ENCODE data around the gene CCDC197. TPM values are rescaled to one million over a fixed set of nuclear protein-coding genes. Genes with fewer than 3 reads are reported as not detected.

Gene CCDC197
- total RNA-seq, 2 experiments from 2014 or later: not detected

DNA sequence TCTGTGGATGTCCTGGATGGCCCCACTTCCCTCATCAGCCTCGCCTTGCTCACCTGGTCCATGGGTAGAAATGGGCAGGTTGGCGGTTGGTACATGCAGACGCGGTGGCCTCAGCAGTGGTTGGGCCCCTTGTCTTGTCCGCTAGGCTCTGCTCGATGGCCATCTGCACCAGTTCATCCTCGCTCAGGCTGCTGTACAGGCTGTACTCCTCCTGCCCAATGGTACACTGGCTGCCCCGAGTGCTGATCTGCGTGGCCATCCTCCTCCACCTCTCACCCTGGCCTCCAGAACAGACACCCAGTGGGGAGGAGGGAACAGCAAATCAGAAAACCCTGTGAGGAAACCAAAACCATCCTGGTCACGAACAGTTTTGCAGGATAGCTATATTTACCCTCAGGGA lies 32.8 kb upstream of the CCDC197 start:
- H3K9me3 Mint-ChIP-seq: peaks cover 8% of the 10 kb centered on the region
- no peak for DNase-seq
- peaks cover 92% of the 10 kb centered on the region for H3K4me1 Mint-ChIP-seq
- CTCF ChIA-PET: interaction anchor here (1.8 to 14.5 kb wide), 2 partner anchors 9 to 12 kb away, joined by 4 to 173 read pairs; partner anchors contain the start of gene ASB2
- POLR2A ChIA-PET: no interaction called here
- H3K27me3 Mint-ChIP-seq: no peaks in the 10 kb centered on the region
- H3K27ac Mint-ChIP-seq: no peak overlapping the region
- H3K4me3 Mint-ChIP-seq: no peak overlapping the region
- H3K36me3 Mint-ChIP-seq (ENCODE audit: low read depth): peaks cover 41% of the 10 kb centered on the region

DNA sequence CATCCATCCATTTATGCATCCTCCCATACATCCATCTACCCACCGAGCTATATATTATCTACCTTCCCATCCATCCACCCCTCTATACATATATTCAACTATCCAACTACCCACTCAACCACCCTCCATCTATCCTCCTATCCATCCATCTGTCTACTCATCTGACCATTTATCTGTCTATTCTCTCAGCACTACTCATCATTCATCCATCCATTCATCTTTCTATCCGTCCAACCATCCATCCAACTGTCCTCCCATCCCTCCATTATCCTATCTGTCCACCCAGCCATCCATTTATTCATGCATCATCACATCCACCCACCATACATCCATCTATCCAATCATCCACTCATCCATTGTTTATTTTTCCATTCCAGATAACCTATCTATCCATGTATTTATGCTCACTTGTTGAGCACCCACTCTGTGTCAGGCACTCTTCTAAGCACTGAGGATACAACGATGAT lies 32.2 kb upstream of the CCDC197 start:
- no peak overlapping the region for H3K4me3 Mint-ChIP-seq
- H3K36me3 Mint-ChIP-seq (ENCODE audit: low read depth): peaks cover 38% of the 10 kb centered on the region
- ChIA-PET CTCF (interaction anchor here (1.4 to 14.5 kb wide), 3 partner anchors 9 to 28 kb away, joined by 3 to 173 read pairs (median 4); partner anchors contain the start of gene ASB2), POLR2A (no interaction called here)
- no peaks in the 10 kb centered on the region for H3K27me3 Mint-ChIP-seq
- H3K4me1 Mint-ChIP-seq: peaks cover 88% of the 10 kb centered on the region
- DNase-seq: no peak
- peaks cover 8% of the 10 kb centered on the region for H3K9me3 Mint-ChIP-seq
- H3K27ac Mint-ChIP-seq: peak overlapping the region; percentile 64

DNA sequence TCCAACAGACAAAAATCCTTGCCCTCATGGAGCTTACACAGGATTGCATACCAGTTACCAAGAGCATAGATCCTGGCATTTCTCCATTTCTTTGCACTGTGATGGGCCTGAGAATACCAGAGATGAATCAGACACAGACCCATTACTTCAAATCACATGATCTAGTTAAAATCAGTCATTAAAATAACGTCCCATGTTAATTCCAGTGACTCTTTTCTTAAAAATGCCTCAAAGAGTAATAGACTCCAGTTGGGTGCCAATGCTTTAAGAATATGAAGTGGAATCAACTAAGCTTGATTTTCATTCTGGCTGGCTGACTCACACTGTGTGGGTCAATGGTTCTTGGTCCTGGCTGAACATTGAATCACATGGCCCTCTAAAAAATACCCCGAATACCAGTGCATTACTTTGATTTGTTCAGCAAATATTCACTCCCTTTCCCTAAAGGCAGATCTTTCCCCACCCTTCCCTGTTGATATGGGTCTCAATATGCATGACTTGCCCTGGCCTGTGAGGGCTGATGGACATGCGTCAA lies 31.7 kb upstream of the CCDC197 start:
- Mint-ChIP-seq H3K4me1 (peaks cover 88% of the 10 kb centered on the region), H3K27me3 (no peaks in the 10 kb centered on the region), H3K36me3 (ENCODE audit: low read depth) (peaks cover 38% of the 10 kb centered on the region), H3K9me3 (peaks cover 8% of the 10 kb centered on the region), H3K4me3 (no peak overlapping the region), H3K27ac (no peak overlapping the region)
- CTCF ChIA-PET: interaction anchor here (1.4 to 14.5 kb wide), 4 partner anchors 10 to 28 kb away, joined by 3 to 173 read pairs (median 8); partner anchors contain the start of gene ASB2
- POLR2A ChIA-PET: no interaction called here
- no peak for DNase-seq

DNA sequence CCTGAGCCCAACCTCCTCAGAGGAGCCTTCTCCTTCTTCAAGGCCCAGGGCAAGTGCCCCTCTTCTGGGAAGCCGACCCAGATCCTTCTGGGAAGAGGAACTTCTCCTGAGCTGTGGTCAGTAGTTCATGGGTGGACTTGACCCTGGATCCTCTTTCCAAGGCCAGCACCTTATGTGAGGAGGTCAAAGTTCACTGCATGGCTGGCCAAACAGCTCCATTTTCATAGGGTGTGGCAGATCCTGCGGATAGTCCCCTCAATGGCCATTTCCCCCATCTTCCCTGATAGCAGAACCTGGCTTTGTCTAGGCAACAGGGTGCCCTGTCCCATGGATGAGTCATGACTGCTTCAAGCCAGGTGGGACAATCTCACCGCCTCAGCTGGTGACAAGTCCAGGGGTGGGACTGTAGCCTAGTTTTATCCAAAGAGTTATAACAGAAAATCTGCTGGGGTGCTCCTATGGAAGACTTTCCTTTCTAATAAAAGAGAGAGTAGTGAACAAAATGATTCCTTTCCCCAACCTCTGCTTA lies 31.1 kb upstream of the CCDC197 start:
- Mint-ChIP-seq H3K36me3 (ENCODE audit: low read depth) (peaks cover 38% of the 10 kb centered on the region), H3K27ac (no peak overlapping the region), H3K9me3 (peaks cover 8% of the 10 kb centered on the region), H3K4me3 (no peak overlapping the region), H3K27me3 (no peaks in the 10 kb centered on the region), H3K4me1 (peaks cover 90% of the 10 kb centered on the region)
- CTCF ChIA-PET: interaction anchor here (0.9 to 14.5 kb wide), 5 partner anchors 10 to 31 kb away, joined by 3 to 173 read pairs (median 4); partner anchors contain the start of genes ASB2 and CCDC197
- POLR2A ChIA-PET: no interaction called here
- no peak for DNase-seq

DNA sequence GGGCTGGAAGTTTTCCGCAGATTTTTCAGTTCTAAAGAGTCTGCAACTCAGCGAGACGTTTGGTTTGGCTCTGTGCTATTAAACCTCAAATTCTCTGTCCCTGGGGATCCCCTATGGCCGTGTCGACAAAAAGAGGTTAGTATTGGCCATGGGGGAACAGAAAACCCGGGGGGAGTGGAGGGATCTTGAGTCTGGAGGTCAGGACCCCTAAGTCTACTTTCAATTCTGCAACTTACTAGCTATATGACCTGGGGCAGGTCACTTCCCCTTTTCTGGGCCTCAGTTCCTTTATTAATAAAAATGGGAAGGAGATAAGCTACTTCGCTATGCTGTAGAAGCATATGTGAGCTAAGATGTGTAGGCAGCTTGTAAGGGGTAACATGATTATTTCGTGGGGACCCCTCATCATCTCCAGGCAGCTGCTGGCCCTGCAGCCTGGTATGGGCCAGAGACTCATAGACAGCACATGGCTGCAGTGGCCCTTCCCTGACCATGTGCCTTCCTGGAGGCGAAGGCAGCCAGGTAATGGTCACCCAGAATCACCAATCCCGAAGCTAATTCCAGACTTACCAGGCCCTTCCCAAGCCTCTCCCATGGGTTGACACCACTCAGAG lies 29.4 kb upstream of the CCDC197 start:
- Mint-ChIP-seq H3K4me3 (no peak overlapping the region), H3K9me3 (peaks cover 8% of the 10 kb centered on the region), H3K27me3 (no peaks in the 10 kb centered on the region), H3K27ac (no peak overlapping the region), H3K4me1 (peaks cover 90% of the 10 kb centered on the region), H3K36me3 (ENCODE audit: low read depth) (peaks cover 30% of the 10 kb centered on the region)
- ChIA-PET POLR2A (no interaction called here), CTCF (interaction anchor here (0.6 to 14.5 kb wide), 8 partner anchors 9 to 739 kb away, joined by 3 to 173 read pairs (median 5); partner anchors contain the start of gene ASB2)
- DNase-seq: no peak

DNA sequence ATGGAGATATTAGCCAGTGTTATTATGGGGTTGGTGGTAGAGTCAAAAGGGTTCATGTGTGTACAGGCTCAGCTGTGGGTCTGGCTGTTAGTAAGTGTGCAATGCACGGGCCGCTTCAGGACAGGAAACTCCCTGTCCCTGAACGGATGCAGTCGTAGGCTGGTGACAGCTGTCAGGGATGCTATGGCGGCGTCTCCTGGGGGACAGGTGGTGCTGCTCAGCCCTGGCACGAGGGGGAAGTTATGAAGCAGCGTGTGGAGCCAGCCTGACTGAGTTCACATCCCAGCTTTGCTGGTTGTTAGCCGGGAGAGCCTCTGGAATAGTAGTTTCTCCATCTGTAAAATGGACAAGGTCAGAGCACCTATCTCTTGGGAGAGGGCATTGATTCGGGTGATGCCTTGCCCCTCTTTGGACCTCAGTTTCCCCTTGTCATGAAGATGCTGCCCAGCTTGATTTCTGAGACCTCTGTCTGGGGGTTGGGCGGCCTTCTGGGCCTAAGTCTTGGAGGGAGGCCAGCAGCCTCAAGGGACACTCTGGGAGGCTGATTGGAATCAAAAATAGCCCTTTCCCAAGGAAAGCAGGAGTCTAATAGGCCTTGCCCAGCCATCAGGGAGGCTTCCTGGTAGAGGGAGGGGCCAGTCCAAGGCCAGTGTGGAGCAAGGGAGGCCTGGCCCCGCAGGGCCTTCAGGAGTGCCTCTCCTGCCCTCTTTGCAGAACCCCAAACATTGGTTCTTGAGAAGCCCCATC lies 27.8 kb upstream of the CCDC197 start:
- H3K27ac Mint-ChIP-seq: peak overlapping the region; percentile 66
- ChIA-PET CTCF (interaction anchor here (1.0 to 14.3 kb wide), 7 partner anchors 8 to 112 kb away, joined by 3 to 173 read pairs (median 5); partner anchors contain the start of genes DDX24 and IFI27L1), POLR2A (no interaction called here)
- no peak for DNase-seq
- H3K4me1 Mint-ChIP-seq: peaks cover 90% of the 10 kb centered on the region
- no peaks in the 10 kb centered on the region for H3K27me3 Mint-ChIP-seq
- H3K9me3 Mint-ChIP-seq: peaks cover 8% of the 10 kb centered on the region
- peaks cover 36% of the 10 kb centered on the region for H3K36me3 Mint-ChIP-seq (ENCODE audit: low read depth)
- H3K4me3 Mint-ChIP-seq: no peak overlapping the region

DNA sequence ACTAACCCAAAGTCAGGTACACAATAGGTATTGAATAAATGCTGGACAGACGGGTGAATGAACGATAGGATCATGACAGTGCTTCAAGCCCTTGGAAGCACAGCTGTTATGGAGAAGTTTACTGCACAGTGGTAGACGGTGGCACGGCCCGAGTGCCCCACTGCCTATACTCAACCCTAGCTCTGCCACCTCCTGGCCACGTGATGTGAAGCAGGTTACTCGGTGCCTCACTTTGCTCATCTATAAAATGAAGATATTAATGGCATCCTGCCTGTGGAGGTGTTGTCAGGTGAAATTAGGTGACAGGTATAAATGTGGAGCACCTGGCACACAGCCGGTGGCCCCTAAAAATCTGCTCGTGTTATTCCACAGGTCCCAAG lies 26.5 kb upstream of the CCDC197 start:
- Mint-ChIP-seq H3K27ac (peak overlapping the region; percentile 98), H3K27me3 (no peaks in the 10 kb centered on the region), H3K36me3 (ENCODE audit: low read depth) (peaks cover 34% of the 10 kb centered on the region), H3K4me3 (peak overlapping the region; percentile 79), H3K9me3 (peaks cover 1% of the 10 kb centered on the region), H3K4me1 (peaks cover 89% of the 10 kb centered on the region)
- DNase-seq: peak; percentile 71
- CTCF ChIA-PET: interaction anchor here (0.8 to 14.3 kb wide), 20 partner anchors 8 to 110 kb away, joined by 3 to 173 read pairs (median 6); partner anchors contain the start of genes DDX24 and IFI27L1
- POLR2A ChIA-PET: interaction anchor here (1.1 to 1.9 kb wide), 3 partner anchors 7 to 31 kb away, joined by 5 to 14 read pairs (median 7); no protein-coding TSS in a partner anchor

DNA sequence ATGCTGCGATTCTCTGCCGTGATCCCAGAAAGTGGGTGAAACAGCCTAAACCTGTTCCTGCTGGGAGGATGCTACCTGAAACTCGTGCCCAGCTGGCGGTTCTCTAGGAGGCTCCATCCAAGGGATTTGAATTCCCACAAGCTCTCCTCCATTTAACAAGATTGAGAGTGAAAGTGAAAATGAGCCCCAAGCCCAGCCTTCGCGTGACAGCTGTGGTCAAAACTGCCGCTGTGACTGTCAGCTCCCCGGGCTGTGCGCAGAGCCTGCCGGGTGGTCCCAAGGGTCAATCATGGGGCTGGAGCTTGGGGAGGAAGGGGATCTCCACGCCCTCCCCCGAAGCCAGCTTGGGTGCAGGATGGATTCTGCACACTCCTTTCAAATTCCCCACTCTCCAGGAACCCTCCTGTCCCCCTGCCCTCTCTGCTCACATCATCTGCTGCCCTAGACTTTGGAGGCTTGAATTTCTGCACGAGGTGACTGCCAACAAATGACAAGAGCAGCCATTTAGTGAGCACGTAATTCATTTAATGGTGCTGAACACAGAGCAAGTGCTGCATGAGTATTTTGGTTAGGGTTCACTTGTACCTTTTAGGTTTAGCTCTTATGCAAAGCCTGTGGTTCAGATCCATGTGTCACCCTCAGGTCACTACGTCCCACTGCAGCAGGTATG lies 26.0 kb upstream of the CCDC197 start:
- peaks cover 1% of the 10 kb centered on the region for H3K9me3 Mint-ChIP-seq
- CTCF ChIA-PET: interaction anchor here (0.8 to 14.3 kb wide), 21 partner anchors 8 to 110 kb away, joined by 3 to 173 read pairs (median 5); partner anchors contain the start of genes DDX24 and IFI27L1
- H3K27me3 Mint-ChIP-seq: no peaks in the 10 kb centered on the region
- peak overlapping the region; percentile 98 for H3K27ac Mint-ChIP-seq
- POLR2A ChIA-PET: interaction anchor here (1.1 to 1.9 kb wide), 3 partner anchors 8 to 31 kb away, joined by 5 to 14 read pairs (median 7); no protein-coding TSS in a partner anchor
- peak overlapping the region; percentile 79 for H3K4me3 Mint-ChIP-seq
- H3K36me3 Mint-ChIP-seq (ENCODE audit: low read depth): peaks cover 35% of the 10 kb centered on the region
- H3K4me1 Mint-ChIP-seq: peaks cover 89% of the 10 kb centered on the region
- peak; percentile 81 for DNase-seq

DNA sequence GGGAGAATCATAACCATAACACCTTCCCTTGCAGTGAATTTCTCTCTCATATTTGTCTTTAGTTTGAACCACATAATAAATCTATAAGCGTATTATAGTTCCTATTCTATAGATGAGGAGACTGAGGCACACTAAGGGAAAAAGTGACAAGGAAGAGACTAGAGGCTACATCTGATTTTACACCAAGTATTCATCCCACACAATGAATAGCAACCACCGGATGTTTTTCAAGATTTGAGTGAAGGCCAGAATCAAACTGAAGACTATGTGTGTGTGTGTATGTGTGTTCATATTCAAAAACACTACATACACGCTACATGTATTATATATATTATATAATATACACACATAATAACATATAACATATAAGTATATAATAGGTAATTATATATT lies 25.5 kb upstream of the CCDC197 start:
- DNase-seq: no peak
- peak overlapping the region; percentile 98 for H3K27ac Mint-ChIP-seq
- ChIA-PET CTCF (interaction anchor here (1.0 to 14.3 kb wide), 16 partner anchors 10 to 109 kb away, joined by 3 to 173 read pairs (median 8); partner anchors contain the start of genes DDX24 and IFI27L1), POLR2A (interaction anchor here (1.9 kb wide), 2 partner anchors 8 to 12 kb away, joined by 5 to 14 read pairs; no protein-coding TSS in a partner anchor)
- peaks cover 5% of the 10 kb centered on the region for H3K9me3 Mint-ChIP-seq
- H3K27me3 Mint-ChIP-seq: no peaks in the 10 kb centered on the region
- H3K4me3 Mint-ChIP-seq: peak overlapping the region; percentile 79
- peaks cover 90% of the 10 kb centered on the region for H3K4me1 Mint-ChIP-seq
- peaks cover 37% of the 10 kb centered on the region for H3K36me3 Mint-ChIP-seq (ENCODE audit: low read depth)

DNA sequence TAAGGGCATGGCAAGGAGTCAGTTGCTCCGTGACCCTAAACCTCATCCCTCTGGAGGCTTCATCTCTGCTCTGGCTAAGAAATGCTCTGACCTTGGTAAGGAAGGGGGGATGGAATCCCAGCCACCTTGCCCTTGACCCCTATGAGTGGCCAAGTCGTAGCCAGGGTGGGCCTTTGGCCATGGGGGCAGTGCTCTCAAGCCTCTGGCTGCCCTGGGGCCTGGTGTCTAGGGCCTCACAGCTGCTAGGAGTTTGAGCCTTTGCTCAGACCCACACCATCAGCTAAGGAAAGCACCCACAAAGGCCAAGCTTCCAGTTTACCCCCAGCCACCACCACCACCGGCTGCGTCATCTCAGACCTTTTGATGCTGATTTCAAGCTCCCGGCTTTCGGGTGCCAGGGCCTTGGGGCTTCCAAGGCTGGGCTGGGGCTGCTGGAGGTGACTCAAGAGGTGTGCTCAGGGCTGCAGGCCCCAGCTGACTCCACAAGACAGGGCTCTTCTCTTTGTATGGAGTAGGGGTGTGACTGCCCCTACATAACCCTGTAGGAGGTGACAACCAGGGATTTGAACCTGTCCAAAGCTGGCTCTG lies 24.4 kb upstream of the CCDC197 start:
- Mint-ChIP-seq H3K27ac (peak overlapping the region; percentile 85), H3K4me3 (peak overlapping the region; percentile 8), H3K27me3 (no peaks in the 10 kb centered on the region), H3K9me3 (peaks cover 12% of the 10 kb centered on the region), H3K4me1 (peaks cover 93% of the 10 kb centered on the region), H3K36me3 (ENCODE audit: low read depth) (peaks cover 45% of the 10 kb centered on the region)
- POLR2A ChIA-PET: no interaction called here
- no peak for DNase-seq
- CTCF ChIA-PET: interaction anchor here (1.2 to 14.3 kb wide), 6 partner anchors 10 to 33 kb away, joined by 3 to 173 read pairs (median 20); no protein-coding TSS in a partner anchor

DNA sequence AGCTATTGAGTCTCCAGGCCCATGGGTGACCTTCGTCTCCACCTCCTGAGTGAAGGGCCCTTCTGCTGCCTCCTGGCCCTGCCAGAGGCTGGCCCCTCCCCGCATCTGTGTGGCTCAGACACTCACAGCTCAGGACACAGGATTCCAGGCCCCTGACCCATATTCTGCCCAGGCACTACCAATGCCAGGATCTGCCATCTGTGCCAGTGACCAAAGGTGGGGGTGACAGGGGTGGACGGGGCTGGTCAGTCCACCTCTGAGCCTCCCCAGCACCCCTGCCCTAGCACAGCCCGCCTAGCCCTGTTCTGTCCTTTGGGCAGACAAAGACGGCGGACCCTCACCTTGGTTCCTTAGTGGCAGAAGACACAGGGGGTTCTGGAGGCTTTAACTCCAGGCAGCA lies 23.5 kb upstream of the CCDC197 start:
- ChIA-PET CTCF (interaction anchor here (1.2 to 14.3 kb wide), 6 partner anchors 9 to 34 kb away, joined by 3 to 173 read pairs (median 16); no protein-coding TSS in a partner anchor), POLR2A (no interaction called here)
- Mint-ChIP-seq H3K36me3 (ENCODE audit: low read depth) (peaks cover 52% of the 10 kb centered on the region), H3K4me1 (peaks cover 94% of the 10 kb centered on the region), H3K9me3 (peaks cover 17% of the 10 kb centered on the region), H3K27ac (peak overlapping the region; percentile 95), H3K27me3 (no peaks in the 10 kb centered on the region), H3K4me3 (no peak overlapping the region)
- no peak for DNase-seq
